Hepatocyte (in vitro differentiated cells): Measurements from ENCODE around the gene CELF5. TPM values are rescaled to one million over a fixed set of nuclear protein-coding genes. Genes with fewer than 3 reads are reported as not detected.

Experiments
- DNase-seq: peaks from one replicate; pipeline ENCODE4 v3.0.0-alpha.2; 2016; ENCODE audit warnings: low spot score
- H2AFZ ChIP-seq: fragments of 200-600 bp; sonication (generic); 2 replicates; pipeline ENCODE4 v1.6.0; 2016; ENCODE audit warnings: antibody characterized with exemption, mild to moderate bottlenecking
- H3K27ac ChIP-seq: fragments of 200-600 bp; sonication (generic); 2 replicates; pipeline ENCODE4 v1.5.1; 2016; ENCODE audit warnings: mild to moderate bottlenecking
- H3K27me3 ChIP-seq: fragments of 200-600 bp; sonication (generic); 2 replicates; pipeline ENCODE4 v1.6.1; 2016
- H3K36me3 ChIP-seq: fragments of 200-600 bp; sonication (generic); replicated peaks from 2 replicates; pipeline ENCODE4 v1.5.1; 2016; ENCODE audit warnings: low read depth; ENCODE audit not compliant: insufficient read depth
- H3K4me1 ChIP-seq: fragments of 200-600 bp; sonication (generic); 2 replicates; pipeline ENCODE4 v1.5.1; 2016; ENCODE audit warnings: mild to moderate bottlenecking, moderate library complexity; ENCODE audit not compliant: insufficient read depth
- H3K4me2 ChIP-seq: fragments of 200-600 bp; sonication (generic); 2 replicates; pipeline ENCODE4 v1.6.0; 2016
- H3K4me3 ChIP-seq: fragments of 200-600 bp; sonication (generic); 2 replicates; pipeline ENCODE4 v1.5.1; 2016; ENCODE audit warnings: mild to moderate bottlenecking
- H3K79me2 ChIP-seq: fragments of 200-600 bp; sonication (generic); 2 replicates; pipeline ENCODE4 v1.6.0; 2017; ENCODE audit warnings: mild to moderate bottlenecking
- H3K9me2 ChIP-seq: fragments of 200-600 bp; sonication (generic); replicated peaks from 2 replicates; pipeline ENCODE4 v1.6.0; 2017; ENCODE audit warnings: mild to moderate bottlenecking; ENCODE audit not compliant: insufficient read depth
- H3K9me3 ChIP-seq: fragments of 200-600 bp; sonication (generic); 2 replicates; pipeline ENCODE4 v1.5.1; 2016; ENCODE audit warnings: low read depth, mild to moderate bottlenecking
- H4K20me1 ChIP-seq: fragments of 200-600 bp; sonication (generic); 2 replicates; pipeline ENCODE4 v1.6.0; 2016; ENCODE audit warnings: mild to moderate bottlenecking; ENCODE audit not compliant: insufficient read depth, poor library complexity, severe bottlenecking
- CTCF ChIP-seq: fragments of 200-600 bp; sonication (generic); IDR thresholded peaks from 2 replicates; pipeline ENCODE4 v1.5.1; 2016; ENCODE audit warnings: antibody characterized with exemption, mild to moderate bottlenecking; ENCODE audit not compliant: poor library complexity
- EZH2 ChIP-seq: fragments of 200-600 bp; sonication (generic); IDR thresholded peaks from 2 replicates; pipeline ENCODE4 v1.6.1; 2016; ENCODE audit warnings: antibody characterized with exemption, mild to moderate bottlenecking, borderline replicate concordance
- EZH2phosphoT487 ChIP-seq: fragments of 200-600 bp; sonication (generic); IDR thresholded peaks from one replicate; pipeline ENCODE4 v1.6.1; 2018; ENCODE audit warnings: antibody characterized with exemption, mild to moderate bottlenecking, low read depth, moderate library complexity; ENCODE audit not compliant: unreplicated experiment, severe bottlenecking
- WGBS: methylation state at CpG from one replicate; pipeline ENCODE4 v1.1.6; 2016; ENCODE audit warnings: low lambda C conversion rate; ENCODE audit errors: missing lambda C conversion rate; 5-methylcytosine and 5-hydroxymethylcytosine counted together
- polyA plus RNA-seq: library from polyadenylated mRNA; unstranded; fragments of >200 nt; fragmentation: Nextera tagmentation; extraction: Ambion mirVana; gene quantifications from 2 replicates; pipeline ENCODE4 v1.2.1, GENCODE V29; 2016
- total RNA-seq: library from RNA; depleted of rRNA; stranded (reverse); fragments of >200 nt; gene quantifications from 2 replicates; pipeline ENCODE4 v1.2.3, GENCODE V29; 2014

Gene CELF5
- total and polyA plus RNA-seq, 2 experiments from 2014 or later = 0.03 to 0.17 TPM

GRCh38 chr19:3283246-3283751 is 58.8 kb downstream of the CELF5 start:
- H3K4me2 ChIP-seq = no peak overlapping the region
- H4K20me1 ChIP-seq = no peaks in the 10 kb centered on the region
- H3K9me3 ChIP-seq = no peaks in the 10 kb centered on the region
- H3K27me3 ChIP-seq = peaks cover 8% of the 10 kb centered on the region
- H3K27ac ChIP-seq = no peak overlapping the region
- no peaks in the 10 kb centered on the region for H3K4me1 ChIP-seq
- H3K79me2 ChIP-seq = no peaks in the 10 kb centered on the region
- TF ChIP-seq CTCF (no peak), EZH2phosphoT487 (no peak), EZH2 (no peak)
- no peak for DNase-seq
- H2AFZ ChIP-seq = no peak overlapping the region
- no peaks in the 10 kb centered on the region for H3K36me3 ChIP-seq
- H3K9me2 ChIP-seq = no peaks in the 10 kb centered on the region
- no peak overlapping the region for H3K4me3 ChIP-seq
- 88% methylated on average over 7 of the region's 7 CpGs for WGBS

DNA sequence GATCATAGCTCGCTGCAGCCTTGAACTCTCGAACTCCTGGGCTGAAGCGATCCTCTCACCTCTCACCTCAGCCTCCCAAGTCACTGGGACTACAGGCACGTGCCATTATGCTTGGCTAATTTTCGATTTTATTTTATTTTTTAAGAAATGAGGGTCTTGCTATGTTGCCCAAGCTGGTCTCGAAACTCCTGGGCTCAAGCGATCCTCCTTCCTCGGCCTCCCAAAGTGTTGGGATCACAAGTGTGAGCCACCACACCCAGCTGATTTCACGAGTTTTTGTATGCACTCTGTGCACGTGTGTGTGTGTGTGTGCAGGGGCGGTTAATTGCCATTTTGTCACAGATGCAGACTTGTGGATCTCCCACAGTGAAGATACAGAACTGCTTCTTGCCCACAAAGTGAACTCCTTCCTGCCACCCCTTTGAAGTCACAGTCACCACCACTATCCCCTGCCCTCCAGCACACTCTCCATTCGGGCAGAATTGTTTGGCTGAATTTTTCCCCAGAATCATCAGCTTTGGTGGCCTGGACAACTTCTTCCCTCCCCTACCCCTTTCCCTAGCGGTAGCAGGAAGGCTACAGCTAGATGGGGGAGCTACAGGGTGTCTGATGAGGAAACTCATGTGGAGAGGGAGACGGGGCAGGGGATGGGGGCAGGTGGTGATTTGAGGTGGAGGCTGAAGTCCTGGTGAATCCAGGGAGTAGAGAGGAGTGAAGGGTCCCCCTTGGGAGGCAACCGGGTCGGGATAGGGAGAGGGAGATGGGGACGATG is 59.6 kb downstream of the CELF5 start:
- Histone ChIP-seq H3K4me2 (peak overlapping the region; percentile 78), H2AFZ (peak overlapping the region; percentile 55), H3K79me2 (no peaks in the 10 kb centered on the region)

GRCh38 chr19:3284759-3285646 is 60.5 kb downstream of the CELF5 start:
- H3K79me2 ChIP-seq = no peaks in the 10 kb centered on the region
- no peaks in the 10 kb centered on the region for H4K20me1 ChIP-seq
- H3K4me1 ChIP-seq = no peaks in the 10 kb centered on the region
- H3K27me3 ChIP-seq = peaks cover 8% of the 10 kb centered on the region
- H3K9me2 ChIP-seq = no peaks in the 10 kb centered on the region
- WGBS = 0% methylated on average over 8 of the region's 38 CpGs
- peak overlapping the region; percentile 78 for H3K4me2 ChIP-seq
- peak overlapping the region; percentile 87 for H3K27ac ChIP-seq
- H2AFZ ChIP-seq = peak overlapping the region; percentile 55
- no peak for TF ChIP-seq CTCF
- no peak for TF ChIP-seq EZH2phosphoT487
- TF ChIP-seq EZH2 = no peak
- no peaks in the 10 kb centered on the region for H3K36me3 ChIP-seq
- peak; percentile 93 for DNase-seq
- no peaks in the 10 kb centered on the region for H3K9me3 ChIP-seq
- H3K4me3 ChIP-seq = no peak overlapping the region

More for the DNA sequence above, 59.6 kb downstream of the CELF5 start:
- TF ChIP-seq CTCF (no peak), EZH2phosphoT487 (no peak), EZH2 (no peak)
- no peak for DNase-seq
- Histone ChIP-seq H4K20me1 (no peaks in the 10 kb centered on the region), H3K4me1 (no peaks in the 10 kb centered on the region), H3K27me3 (peaks cover 8% of the 10 kb centered on the region), H3K4me3 (no peak overlapping the region), H3K36me3 (no peaks in the 10 kb centered on the region), H3K27ac (peak overlapping the region; percentile 87), H3K9me2 (no peaks in the 10 kb centered on the region), H3K9me3 (no peaks in the 10 kb centered on the region)
- 83% methylated on average over 17 of the region's 17 CpGs for WGBS
